Stimulated activated effector memory CD8-positive, alpha-beta T cell treated with anti-CD3 and anti-CD28 coated beads, Interleukin-12 subunit alpha, Interleukin-12 subunit beta, amount 100 ng/mL, for 72 hours (primary cell): ENCODE data around the gene COL20A1.

Experiments
- ATAC-seq: fragments of 150-1000 bp; cut with Tn5 transposase; 2 replicates; pipeline ENCODE4 v1.10.0; 2021
- DNase-seq, 2 donors: peaks; one replicate each; pipeline ENCODE4 v3.0.0; 2021 to 2022; ENCODE audit warnings: low spot score in 2 of 2
- H3K27ac Mint-ChIP-seq: one replicate; pipeline ENCODE4 v1.8.0; 2022; ENCODE audit warnings: mild to moderate bottlenecking, mixed read lengths
- H3K36me3 Mint-ChIP-seq: one replicate; pipeline ENCODE4 v1.8.0; 2022; ENCODE audit warnings: mild to moderate bottlenecking, mixed read lengths
- H3K4me1 Mint-ChIP-seq: one replicate; pipeline ENCODE4 v1.8.0; 2022; ENCODE audit warnings: mixed read lengths
- H3K4me3 Mint-ChIP-seq: one replicate; pipeline ENCODE4 v1.8.0; 2022; ENCODE audit warnings: mild to moderate bottlenecking, mixed read lengths
- H3K9me3 Mint-ChIP-seq: one replicate; pipeline ENCODE4 v1.8.0; 2022; ENCODE audit warnings: mixed read lengths

The COL20A1 gene

DNA sequence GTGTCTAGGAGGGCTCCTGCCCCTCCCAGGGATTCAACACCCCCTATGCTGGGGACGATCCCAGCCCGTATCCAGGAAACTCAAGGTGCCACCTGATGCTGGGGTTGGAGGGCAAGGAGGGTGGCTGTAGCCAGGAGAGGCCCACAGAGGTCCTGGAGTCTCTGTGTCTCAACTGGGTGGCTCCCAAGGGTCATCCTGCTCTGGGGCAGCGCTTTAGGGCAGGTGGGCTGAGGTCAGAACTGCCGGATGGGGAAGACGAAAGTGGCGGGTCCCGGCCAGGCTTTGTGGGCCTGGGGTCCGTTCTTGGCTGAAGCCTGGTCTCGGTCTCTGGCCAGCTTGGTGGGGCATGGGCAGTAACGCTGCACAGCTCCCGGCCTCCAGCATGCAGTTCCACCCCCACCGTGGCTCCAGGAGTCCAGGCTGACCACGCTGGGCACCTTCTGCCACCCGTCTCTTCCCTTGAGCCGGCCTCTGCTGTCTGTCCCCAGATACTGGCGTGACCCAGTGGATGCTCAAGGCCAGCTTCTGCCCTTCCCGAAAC is 2.8 kb upstream of the COL20A1 start:
- Mint-ChIP-seq H3K36me3 (peaks cover 6% of the 10 kb centered on the region), H3K4me1 (peaks cover 7% of the 10 kb centered on the region), H3K4me3 (no peak overlapping the region), H3K9me3 (no peaks in the 10 kb centered on the region), H3K27ac (no peak overlapping the region)
- ATAC-seq (no peak), DNase-seq (no peak)

- peaks cover 6% of the 10 kb centered on the region for H3K36me3 Mint-ChIP-seq
- H3K4me1 Mint-ChIP-seq, result peaks cover 12% of the 10 kb centered on the region
- H3K27ac Mint-ChIP-seq, result no peak overlapping the region
- no peak overlapping the region for H3K4me3 Mint-ChIP-seq
- DNase-seq (peak; percentile 69 to 87), ATAC-seq (peak; percentile 71)
- no peaks in the 10 kb centered on the region for H3K9me3 Mint-ChIP-seq
These were observed 2.1 kb upstream of the COL20A1 start for GRCh38 chr20:63290677-63291472.

- Mint-ChIP-seq H3K36me3 (peaks cover 6% of the 10 kb centered on the region), H3K9me3 (no peaks in the 10 kb centered on the region), H3K4me1 (peaks cover 12% of the 10 kb centered on the region), H3K27ac (no peak overlapping the region), H3K4me3 (no peak overlapping the region)
- DNase-seq, result no peak
- no peak for ATAC-seq
These were observed 1.2 kb upstream of the COL20A1 start for GRCh38 chr20:63291811-63292210.

GRCh38 chr20:63292292-63292701 is 689 bp upstream of the COL20A1 start:
- DNase-seq (no peak), ATAC-seq (no peak)
- peaks cover 6% of the 10 kb centered on the region for H3K36me3 Mint-ChIP-seq

DNA sequence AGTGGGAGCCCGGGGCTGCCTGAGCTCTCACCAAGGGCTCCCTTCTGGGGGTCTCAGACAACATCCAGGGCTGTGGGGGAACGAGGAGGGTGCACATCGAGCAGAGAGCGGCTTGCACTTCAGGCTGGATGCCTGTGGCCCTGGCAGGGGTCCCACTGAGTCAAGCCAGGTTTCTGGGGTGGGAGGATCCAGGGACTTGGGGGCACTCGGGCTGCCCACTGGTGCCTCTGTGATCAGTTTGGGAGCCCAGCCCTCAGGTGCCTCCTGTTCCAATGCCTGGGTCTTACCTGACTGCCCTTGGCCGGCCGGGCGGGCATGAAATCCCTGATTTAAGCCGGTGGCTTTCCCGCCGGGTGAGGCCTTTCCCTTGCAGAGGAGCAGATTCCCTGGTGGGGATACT is 470 bp downstream of the COL20A1 start:
- Mint-ChIP-seq H3K36me3 (peaks cover 6% of the 10 kb centered on the region), H3K4me3 (no peak overlapping the region), H3K9me3 (no peaks in the 10 kb centered on the region), H3K27ac (no peak overlapping the region), H3K4me1 (peaks cover 12% of the 10 kb centered on the region)
- no peak for DNase-seq
- no peak for ATAC-seq

More at GRCh38 chr20:63292292-63292701, 689 bp upstream of the COL20A1 start:
- no peak overlapping the region for H3K27ac Mint-ChIP-seq
- H3K4me3 Mint-ChIP-seq, result no peak overlapping the region
- H3K4me1 Mint-ChIP-seq, result peaks cover 12% of the 10 kb centered on the region
- no peaks in the 10 kb centered on the region for H3K9me3 Mint-ChIP-seq

DNA sequence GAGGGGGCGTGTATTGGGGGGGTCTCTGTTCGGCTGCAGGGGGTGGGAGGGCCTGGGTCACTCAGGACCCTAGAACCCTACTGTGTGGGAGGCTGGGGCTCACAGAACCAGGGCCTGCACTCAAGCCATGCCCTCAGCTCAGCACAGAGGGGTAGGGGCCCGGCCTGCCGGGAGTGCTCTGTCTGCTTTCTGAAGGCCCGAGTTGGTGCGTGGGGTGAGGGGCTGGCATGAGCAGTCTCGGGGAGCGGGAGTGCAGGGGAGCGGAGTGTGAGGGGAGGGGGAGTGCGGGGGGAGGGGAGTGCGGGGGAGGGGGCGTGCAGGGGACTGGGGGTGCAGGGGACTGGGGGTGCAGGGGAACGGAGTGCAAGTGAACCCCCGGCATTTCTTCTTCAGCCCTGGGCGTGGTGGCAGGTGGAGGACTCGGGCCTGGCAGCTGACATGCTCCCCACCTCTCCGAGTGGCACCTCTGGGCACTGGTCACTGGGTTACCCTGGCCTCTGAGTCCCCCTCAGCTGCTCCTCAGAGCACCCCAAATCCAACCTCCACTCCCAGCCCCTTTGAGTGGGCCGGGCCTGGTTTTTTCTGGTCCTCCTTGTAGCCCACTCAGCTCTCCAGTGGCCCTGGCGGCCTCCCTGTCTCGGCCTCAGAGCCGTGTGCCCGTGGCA is 1.0 kb downstream of the COL20A1 start:
- Mint-ChIP-seq H3K9me3 (no peaks in the 10 kb centered on the region), H3K27ac (no peak overlapping the region), H3K4me1 (peaks cover 12% of the 10 kb centered on the region), H3K36me3 (peaks cover 6% of the 10 kb centered on the region), H3K4me3 (no peak overlapping the region)
- ATAC-seq (no peak), DNase-seq (no peak)

GRCh38 chr20:63294536-63294900 is 1.5 kb downstream of the COL20A1 start:
- H3K36me3 Mint-ChIP-seq, result peaks cover 6% of the 10 kb centered on the region
- no peak overlapping the region for H3K27ac Mint-ChIP-seq
- H3K9me3 Mint-ChIP-seq, result no peaks in the 10 kb centered on the region
- peaks cover 12% of the 10 kb centered on the region for H3K4me1 Mint-ChIP-seq
- DNase-seq (no peak), ATAC-seq (no peak)
- H3K4me3 Mint-ChIP-seq, result no peak overlapping the region

DNA sequence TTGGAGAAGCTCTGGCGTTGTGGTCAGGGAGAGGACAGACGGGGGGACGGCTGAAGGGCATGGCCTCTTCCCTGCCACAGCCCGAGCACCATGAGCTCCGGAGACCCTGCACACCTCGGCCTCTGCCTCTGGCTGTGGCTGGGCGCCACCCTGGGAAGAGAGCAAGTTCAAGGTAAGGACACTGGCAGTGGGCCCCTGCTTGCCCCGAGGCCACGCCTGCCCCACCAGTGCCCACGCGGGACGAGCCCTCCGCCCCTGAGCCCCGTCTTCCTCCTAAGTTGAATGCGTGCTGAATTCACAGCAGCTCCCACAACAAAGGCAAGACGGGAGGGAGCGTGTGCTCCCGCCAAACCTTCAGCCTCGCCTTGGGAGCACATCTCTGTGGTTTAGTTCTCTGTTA is 2.0 kb downstream of the COL20A1 start:
- DNase-seq (no peak), ATAC-seq (no peak)
- H3K9me3 Mint-ChIP-seq, result no peaks in the 10 kb centered on the region
- H3K4me3 Mint-ChIP-seq, result no peak overlapping the region
- H3K4me1 Mint-ChIP-seq, result peaks cover 12% of the 10 kb centered on the region
- peaks cover 1% of the 10 kb centered on the region for H3K36me3 Mint-ChIP-seq
- no peak overlapping the region for H3K27ac Mint-ChIP-seq

GRCh38 chr20:63295422-63295821 is 2.4 kb downstream of the COL20A1 start:
- no peak for DNase-seq

DNA sequence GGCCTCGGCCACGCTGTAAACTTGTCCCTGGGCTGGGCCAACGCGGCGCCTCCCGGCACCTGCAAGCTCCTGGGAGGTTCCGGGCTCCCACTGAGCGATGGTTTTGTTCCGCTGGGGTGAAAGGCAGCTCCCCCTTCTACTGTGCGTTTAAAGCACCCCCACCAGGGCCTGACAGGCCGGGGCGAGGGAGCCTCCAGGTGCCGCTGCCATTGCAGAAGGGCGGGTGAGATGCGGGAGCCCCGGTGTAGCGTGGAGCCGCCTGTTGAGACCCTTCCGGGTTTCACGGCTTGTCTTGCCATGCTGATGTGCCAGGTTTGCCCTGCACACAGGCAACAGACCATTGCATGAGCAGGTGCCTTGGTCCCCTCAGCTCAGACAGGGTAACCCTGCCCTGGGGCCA is 2.9 kb downstream of the COL20A1 start:
- DNase-seq (no peak), ATAC-seq (no peak)
- H3K9me3 Mint-ChIP-seq, result no peaks in the 10 kb centered on the region
- H3K27ac Mint-ChIP-seq, result no peak overlapping the region
- no peaks in the 10 kb centered on the region for H3K36me3 Mint-ChIP-seq
- H3K4me1 Mint-ChIP-seq, result peaks cover 12% of the 10 kb centered on the region
- no peak overlapping the region for H3K4me3 Mint-ChIP-seq

More at GRCh38 chr20:63295422-63295821, 2.4 kb downstream of the COL20A1 start:
- no peak for ATAC-seq
- Mint-ChIP-seq H3K4me1 (peaks cover 12% of the 10 kb centered on the region), H3K9me3 (no peaks in the 10 kb centered on the region), H3K36me3 (no peaks in the 10 kb centered on the region), H3K4me3 (no peak overlapping the region), H3K27ac (no peak overlapping the region)

- DNase-seq (no peak), ATAC-seq (no peak)
- H3K36me3 Mint-ChIP-seq, result no peaks in the 10 kb centered on the region
- peaks cover 12% of the 10 kb centered on the region for H3K4me1 Mint-ChIP-seq
- no peak overlapping the region for H3K27ac Mint-ChIP-seq
- H3K4me3 Mint-ChIP-seq, result no peak overlapping the region
- H3K9me3 Mint-ChIP-seq, result peaks cover 4% of the 10 kb centered on the region
These were observed 3.7 kb downstream of the COL20A1 start for GRCh38 chr20:63296531-63297299.

- Mint-ChIP-seq H3K4me3 (no peak overlapping the region), H3K36me3 (no peaks in the 10 kb centered on the region), H3K9me3 (peaks cover 4% of the 10 kb centered on the region), H3K27ac (no peak overlapping the region), H3K4me1 (peaks cover 12% of the 10 kb centered on the region)
- DNase-seq (no peak), ATAC-seq (no peak)
These were observed 4.4 kb downstream of the COL20A1 start for GRCh38 chr20:63297371-63297781.

GRCh38 chr20:63297796-63298572 is 5.0 kb downstream of the COL20A1 start:
- Mint-ChIP-seq H3K36me3 (no peaks in the 10 kb centered on the region), H3K4me1 (peaks cover 12% of the 10 kb centered on the region)

GRCh38 chr20:63298731-63299312 is 5.8 kb downstream of the COL20A1 start:
- H3K4me1 Mint-ChIP-seq, result peaks cover 12% of the 10 kb centered on the region
- DNase-seq (no peak), ATAC-seq (no peak)
- no peaks in the 10 kb centered on the region for H3K36me3 Mint-ChIP-seq
- H3K4me3 Mint-ChIP-seq, result no peak overlapping the region
- H3K27ac Mint-ChIP-seq, result no peak overlapping the region
- H3K9me3 Mint-ChIP-seq, result peaks cover 4% of the 10 kb centered on the region

More at GRCh38 chr20:63297796-63298572, 5.0 kb downstream of the COL20A1 start:
- ATAC-seq (no peak), DNase-seq (no peak)
- peaks cover 4% of the 10 kb centered on the region for H3K9me3 Mint-ChIP-seq
- no peak overlapping the region for H3K4me3 Mint-ChIP-seq
- no peak overlapping the region for H3K27ac Mint-ChIP-seq
